Gastrocnemius medialis (tissue), 4 donors: ENCODE measurements around the gene NKD1.

Experiments
- POLR2A ChIP-seq, 2 donors: fragments of 450-650 bp; IDR thresholded peaks; one replicate each; pipeline ENCODE4 v1.6.1; 2017; ENCODE audit warnings: antibody characterized with exemption in 2 of 2, mild to moderate bottlenecking in 2 of 2, moderate library complexity in 2 of 2
- TF ChIP-seq, protein P1 (sequence below), 5 experiments: fragments of 450-650 bp in 3 of 5; fragments of 200-600 bp in 2 of 5; sonication (generic) in 2 of 5; IDR thresholded peaks in 4 of 5; conservative IDR thresholded peaks in 1 of 5; 1 replicate in 4 of 5; 2 replicates in 1 of 5; pipeline ENCODE4 v1.5.1; 2016 to 2019; ENCODE audit warnings: antibody characterized with exemption in 5 of 5, mild to moderate bottlenecking in 3 of 5, moderate library complexity in 3 of 5

DNA sequence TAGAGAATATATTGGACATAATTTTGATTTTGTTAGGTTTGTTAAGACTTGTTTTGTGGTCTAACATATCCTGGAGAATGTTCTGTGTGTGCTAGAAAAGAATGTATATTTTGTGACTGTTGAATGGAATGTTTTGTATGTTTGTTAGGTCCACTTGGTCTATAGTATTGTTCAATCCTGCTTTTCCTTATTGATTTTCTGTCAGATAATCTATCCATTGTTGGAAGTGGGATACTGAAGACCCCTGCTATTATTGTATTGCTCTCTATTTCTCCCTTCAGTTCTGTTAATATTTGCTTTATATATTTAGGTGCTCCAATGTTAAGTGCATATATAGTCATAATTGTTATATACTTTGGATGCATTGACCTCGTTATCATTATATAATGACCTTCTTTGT is 33.0 kb upstream of the NKD1 start:
- no peak for TF ChIP-seq POLR2A (IDR thresholded peaks at IDR 0.05)
- TF ChIP-seq, protein P1, sequence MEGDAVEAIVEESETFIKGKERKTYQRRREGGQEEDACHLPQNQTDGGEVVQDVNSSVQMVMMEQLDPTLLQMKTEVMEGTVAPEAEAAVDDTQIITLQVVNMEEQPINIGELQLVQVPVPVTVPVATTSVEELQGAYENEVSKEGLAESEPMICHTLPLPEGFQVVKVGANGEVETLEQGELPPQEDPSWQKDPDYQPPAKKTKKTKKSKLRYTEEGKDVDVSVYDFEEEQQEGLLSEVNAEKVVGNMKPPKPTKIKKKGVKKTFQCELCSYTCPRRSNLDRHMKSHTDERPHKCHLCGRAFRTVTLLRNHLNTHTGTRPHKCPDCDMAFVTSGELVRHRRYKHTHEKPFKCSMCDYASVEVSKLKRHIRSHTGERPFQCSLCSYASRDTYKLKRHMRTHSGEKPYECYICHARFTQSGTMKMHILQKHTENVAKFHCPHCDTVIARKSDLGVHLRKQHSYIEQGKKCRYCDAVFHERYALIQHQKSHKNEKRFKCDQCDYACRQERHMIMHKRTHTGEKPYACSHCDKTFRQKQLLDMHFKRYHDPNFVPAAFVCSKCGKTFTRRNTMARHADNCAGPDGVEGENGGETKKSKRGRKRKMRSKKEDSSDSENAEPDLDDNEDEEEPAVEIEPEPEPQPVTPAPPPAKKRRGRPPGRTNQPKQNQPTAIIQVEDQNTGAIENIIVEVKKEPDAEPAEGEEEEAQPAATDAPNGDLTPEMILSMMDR (IDR thresholded peaks at IDR 0.05 in 4 of 5, conservative IDR thresholded peaks at IDR 0.05 in 1 of 5) = no peak
